ENCODE results near the gene HLA-DQB1. TPM values are rescaled to one million over a fixed set of nuclear protein-coding genes. Genes with fewer than 3 reads are reported as not detected.
"Not testable (repeated sequence)": the region's sequence is repeated elsewhere in the genome, so short reads cannot be mapped to it uniquely, and the experiment has no call there.

The HLA-DQB1 gene
- 3.9 TPM for total RNA-seq
- long read RNA-seq, partial matches to known transcripts: 2 of 4 reads
- long read RNA-seq, other reads (novel, unspliced or antisense): 0 of 4 reads

DNA sequence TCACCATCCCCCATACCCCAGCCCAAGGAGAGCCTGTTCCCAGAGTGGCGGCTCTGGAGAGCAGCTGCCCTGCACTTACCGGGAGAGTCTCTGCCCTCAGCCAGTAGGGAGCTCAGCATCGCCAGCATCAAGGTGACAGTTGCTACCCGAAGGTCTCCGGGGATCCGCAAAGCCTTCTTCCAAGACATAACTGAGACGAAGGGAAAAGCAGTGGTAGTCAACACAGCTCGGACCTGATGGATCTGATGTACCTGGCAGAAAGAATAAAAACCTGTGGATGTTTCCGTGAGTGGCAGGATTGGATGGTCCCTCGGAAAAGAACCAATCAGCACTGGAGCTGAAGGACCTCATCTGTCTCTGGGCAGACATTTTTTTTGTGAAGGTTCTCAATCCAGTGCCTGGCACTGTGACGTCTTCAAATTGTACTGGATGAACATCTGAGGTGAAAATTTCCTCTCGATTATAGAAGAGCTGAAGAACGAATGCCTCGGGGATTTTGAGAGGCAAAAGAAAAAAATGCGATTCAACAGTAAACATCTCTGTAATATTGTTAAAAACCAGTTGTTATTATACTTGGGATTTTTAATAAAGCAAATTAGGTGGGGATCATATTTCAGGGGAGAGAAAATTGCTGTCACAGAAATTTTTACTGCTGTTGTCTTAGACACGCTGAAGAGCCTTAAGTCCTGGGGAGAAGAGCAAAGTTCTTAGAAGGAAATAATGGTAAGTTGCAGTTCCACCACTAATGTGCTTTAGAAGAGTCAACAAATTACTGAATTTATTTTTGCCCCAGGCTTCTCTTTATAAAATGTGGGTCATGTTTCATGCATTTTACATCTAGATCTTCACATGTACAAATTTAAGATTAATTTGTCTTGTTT is at the start of gene HLA-DQB1:
Gene HLA-DQB1 (minus strand): TSS at position 238 of the 881 bp plus-strand sequence. CDS start 50 bp downstream, at position 188.
- intact Hi-C loops (cut with DNase I): no loop called here
- DNase-seq (ENCODE audit: missing footprints) (no peak), ATAC-seq (peak; percentile 57)

DNA sequence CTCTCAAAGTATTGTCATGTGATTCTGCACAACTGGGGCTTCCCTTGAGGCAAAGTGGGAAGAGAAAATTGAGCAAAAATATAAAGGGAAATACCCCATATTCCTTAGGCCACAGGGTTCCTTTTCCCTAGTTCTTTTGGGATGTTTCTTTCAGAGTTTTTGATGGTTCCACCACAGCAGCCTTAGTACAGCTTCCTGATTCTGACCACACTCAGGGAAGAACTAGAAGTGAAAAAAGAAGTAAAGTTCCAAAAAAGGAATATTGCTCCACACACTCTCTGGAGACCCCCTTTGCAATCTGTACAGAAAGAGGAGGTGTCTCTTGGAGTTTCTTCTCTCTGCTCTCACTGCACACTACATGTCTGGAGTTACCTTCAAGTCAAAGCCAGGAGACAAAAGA is 46.8 kb upstream of the HLA-DQB1 start:
- intact Hi-C loops (cut with DNase I): no loop called here
- ATAC-seq (no peak), DNase-seq (ENCODE audit: missing footprints) (no peak)

DNA sequence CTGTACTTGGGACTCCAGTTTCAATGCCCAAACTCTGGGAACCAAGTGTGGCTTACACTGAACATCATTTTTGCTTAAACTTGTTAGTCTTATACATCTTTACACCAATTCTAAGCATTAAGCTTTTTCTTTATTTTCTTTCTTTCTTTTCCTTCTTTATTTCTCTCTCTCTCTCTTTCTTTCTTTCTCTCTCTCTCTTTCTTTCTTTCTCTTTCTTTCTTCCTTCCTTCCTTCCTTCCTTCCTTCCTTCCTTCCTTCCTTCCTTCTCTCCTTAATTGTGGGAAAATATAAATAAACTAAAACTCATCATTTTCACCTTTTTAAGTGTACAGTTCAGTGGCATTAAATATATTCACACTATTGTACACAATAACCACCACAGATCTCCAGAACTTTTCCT is 43.2 kb upstream of the HLA-DQB1 start:
- no peak for DNase-seq (ENCODE audit: missing footprints)
- ATAC-seq: no peak
- intact Hi-C loops (cut with DNase I): no loop called here

DNA sequence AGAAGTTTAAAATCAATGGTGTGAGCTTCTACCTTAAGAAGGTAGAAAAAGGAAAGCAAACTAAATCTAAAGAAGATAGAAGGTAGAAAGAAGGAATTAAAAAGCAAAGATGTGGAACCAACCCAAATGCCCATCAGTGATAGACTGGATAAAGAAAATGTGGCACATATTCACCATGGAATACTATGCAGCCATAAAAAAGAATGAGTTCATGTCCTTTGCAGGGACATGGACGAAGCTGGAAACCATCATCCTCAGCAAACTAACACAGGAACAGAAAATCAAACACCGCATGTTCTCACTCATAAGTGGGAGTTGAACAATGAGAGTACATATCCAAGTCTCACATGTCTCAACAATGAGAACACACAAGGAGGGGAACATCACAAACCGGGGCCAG is 38.7 kb upstream of the HLA-DQB1 start:
- ATAC-seq; intact Hi-C loops (cut with DNase I); DNase-seq (ENCODE audit: missing footprints): not testable (repeated sequence)

DNA sequence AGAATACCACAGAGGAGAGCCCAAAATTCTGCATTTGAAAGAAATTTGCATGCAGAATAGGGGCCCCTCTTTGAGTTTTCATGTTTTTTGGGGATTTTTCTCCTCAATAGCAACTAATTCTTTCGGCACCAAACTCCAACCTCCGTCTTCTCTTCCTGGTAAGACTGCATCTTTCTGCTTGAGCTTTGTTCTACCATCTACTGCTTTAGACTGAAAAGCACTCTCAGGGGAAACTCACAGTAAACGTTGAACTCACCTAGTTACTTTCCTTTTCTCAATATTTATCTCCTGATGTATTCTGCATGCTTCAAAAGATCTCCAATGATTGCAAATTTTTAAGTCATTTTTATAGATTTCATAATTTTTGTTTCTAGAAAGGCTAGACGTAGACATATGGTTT is 36.9 kb upstream of the HLA-DQB1 start:
- ATAC-seq: no peak
- intact Hi-C loops (cut with DNase I): no loop called here

DNA sequence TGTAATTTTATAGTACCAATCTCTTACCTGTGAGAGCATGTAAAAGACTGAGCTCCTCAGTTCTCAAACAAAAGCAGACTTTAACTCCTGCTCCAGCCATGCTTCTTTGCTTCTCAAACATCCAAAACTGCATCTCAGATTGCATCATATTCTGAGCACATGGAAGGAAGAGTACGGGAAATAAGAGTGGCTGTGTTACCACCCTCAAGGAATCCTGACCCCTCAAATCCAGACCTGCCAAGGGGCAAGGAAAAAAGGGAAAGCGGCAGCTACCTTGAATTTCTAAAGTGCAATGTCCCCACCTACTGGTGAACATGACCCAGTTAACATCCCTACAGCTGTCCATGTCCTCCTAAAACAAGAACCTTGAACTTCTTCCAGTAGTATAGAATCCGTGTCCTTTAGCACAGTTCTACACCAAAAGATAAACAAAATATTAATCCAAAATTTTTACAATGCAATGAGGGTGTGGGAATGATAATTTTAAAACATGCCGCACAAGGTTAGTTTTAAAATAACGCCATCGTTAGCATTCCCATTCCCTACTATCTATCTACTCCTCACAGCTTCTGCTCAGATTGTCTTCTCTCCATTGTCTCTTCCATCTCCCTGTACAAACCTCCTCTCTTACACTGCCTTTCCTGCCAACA is 34.1 kb upstream of the HLA-DQB1 start:
- ATAC-seq: peak; percentile 68
- no peak for DNase-seq (ENCODE audit: missing footprints)
- intact Hi-C loops (cut with DNase I): loop anchor here (1.0 kb wide), 2 partner anchors 268 to 287 kb away; no protein-coding TSS in a partner anchor

More for the DNA sequence above, 36.9 kb upstream of the HLA-DQB1 start:
- no peak for DNase-seq (ENCODE audit: missing footprints)

DNA sequence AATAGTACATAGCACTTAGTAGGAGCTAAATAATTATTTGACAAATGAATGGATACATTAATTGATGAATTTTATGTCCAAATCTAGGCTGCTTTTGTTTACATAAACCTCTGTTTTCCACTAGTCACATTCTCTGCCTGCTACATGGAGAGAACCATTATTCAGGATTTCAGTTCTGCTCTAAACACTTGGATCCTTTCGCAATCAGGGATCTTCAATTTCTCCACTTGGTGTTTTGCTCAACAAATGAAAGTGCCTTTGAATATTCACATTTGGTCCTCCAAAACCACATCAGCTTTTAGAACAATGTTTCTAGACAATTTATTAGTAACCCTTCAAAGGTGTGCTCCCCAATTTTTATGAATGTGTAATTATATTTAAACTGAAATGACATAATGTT is 30.6 kb upstream of the HLA-DQB1 start:
- DNase-seq (ENCODE audit: missing footprints): no peak
- intact Hi-C loops (cut with DNase I): no loop called here
- ATAC-seq: no peak

DNA sequence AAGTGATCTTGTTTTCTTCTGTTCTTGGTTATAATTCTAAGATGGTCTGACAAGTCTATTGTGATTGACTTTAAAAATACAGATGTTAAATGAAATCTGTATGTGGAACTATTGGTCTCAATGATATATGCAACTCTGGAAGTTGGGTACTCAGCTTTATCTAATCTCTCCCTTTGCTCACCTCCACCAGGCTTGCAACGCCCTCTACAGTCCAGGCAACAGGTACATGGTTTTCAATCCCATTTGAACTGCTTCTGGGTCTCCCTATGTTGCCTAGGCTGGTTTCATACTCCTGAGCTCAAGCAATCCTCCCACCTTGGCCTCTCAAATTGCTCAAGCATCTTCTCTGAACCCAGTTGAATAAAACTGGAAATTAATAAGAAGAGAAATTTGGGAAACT is 25.6 kb upstream of the HLA-DQB1 start:
- intact Hi-C loops (cut with DNase I): no loop called here
- no peak for ATAC-seq
- DNase-seq (ENCODE audit: missing footprints): no peak

DNA sequence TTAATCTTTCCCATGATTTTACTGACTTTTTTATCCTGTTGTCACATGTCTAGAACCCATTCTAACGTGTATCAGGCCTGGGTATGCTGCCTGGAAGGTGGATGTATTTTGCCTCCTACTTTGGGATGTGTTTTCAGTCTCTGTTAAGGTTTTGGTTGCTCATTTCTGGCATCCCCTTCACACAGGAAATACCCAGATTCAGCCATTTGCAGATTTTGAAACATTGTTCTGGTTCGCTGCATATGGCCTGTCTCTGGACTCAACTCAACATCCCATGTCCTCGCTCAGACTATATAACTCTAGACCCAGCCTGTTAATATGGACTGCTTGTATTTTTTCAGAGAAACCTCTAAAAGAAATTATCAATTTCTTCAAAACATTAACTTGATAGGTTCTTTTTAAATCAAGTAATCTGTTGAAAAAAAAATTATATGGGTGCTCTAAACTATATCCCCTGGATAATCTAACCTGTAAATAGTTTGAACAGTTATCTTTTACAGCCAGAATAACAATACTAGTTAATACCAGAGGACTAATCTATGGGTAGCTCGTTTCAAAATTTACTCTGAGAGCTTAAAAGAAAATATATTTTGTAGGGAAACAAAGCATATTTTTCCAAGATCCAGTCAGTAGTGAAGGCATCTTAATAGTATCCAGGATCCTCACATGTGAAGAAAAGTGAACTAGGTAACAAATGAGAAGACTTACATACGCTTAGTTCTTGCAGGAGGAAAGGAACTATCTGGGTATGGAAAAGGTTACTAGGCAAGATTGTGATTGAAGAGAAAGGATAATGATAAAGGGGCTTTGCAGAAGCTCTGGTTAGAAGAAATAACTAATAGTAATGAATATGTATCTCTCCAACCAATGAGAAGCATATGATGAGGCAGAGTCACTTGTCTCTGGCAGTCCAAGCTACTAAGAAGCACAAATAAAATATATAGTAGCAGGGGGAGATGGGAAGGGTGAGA is 23.4 kb upstream of the HLA-DQB1 start:
- DNase-seq (ENCODE audit: missing footprints) (no peak), ATAC-seq (no peak)
- intact Hi-C loops (cut with DNase I): no loop called here

DNA sequence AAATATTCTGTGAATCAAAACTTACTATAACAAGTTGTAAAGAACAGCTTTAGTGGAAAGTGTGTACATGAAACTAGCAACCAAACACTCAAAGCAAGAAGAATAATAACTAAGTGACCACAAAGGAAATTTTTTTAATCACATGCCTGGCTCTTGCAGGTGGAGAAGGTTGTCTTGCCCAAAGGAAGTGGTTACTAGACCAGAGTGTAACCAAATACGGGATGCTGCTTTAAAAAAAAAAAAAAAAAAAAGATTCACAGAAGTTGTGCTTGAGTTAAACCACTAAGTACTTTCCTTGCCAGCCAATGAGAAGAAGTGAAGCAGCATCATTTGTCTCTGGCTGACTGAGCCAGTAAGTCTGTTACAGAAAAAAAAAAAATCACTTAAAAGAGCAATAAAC is 19.1 kb upstream of the HLA-DQB1 start:
- intact Hi-C loops (cut with DNase I): no loop called here
- DNase-seq (ENCODE audit: missing footprints): no peak
- ATAC-seq: no peak

DNA sequence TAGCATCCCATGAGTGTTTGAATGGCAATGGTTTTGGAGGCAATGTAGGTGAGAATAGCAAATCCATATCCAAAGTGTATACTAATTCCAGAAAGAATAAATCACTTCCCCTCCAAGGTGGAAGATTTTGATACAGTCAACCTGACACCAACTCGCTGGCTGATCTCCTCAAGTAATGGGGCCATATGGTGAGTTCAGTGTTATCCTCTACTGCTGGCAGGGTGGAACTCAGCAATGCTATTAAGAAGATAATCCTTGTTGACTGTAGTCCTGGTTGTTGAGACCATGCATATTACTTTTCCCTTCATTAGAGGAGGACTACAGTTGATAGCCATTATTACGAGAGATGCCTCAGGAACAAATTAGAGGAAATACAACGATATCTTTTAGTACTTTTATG is 17.8 kb upstream of the HLA-DQB1 start:
- no peak for ATAC-seq

DNA sequence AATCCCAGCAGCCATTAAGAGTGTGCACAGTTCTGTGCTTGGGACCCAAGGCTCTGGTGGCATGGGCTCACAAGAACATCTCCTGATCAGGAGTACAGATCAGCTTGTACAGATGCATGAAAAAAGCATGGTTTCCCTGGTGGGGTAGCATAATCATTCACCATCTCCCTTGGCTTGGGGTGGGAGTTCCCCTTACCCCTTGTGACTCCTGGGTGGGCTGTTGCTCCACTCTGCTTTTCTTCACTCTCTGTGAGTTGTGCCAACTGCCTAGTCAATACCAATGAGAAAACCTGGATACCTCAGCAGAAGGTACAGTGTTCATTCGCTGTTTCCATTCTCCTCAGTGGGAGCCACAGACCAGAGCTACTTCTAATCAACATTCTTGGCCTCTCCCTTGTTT is 13.6 kb upstream of the HLA-DQB1 start:
- ATAC-seq: no peak
- intact Hi-C loops (cut with DNase I): no loop called here
- no peak for DNase-seq (ENCODE audit: missing footprints)

More for the DNA sequence above, 17.8 kb upstream of the HLA-DQB1 start:
- intact Hi-C loops (cut with DNase I): no loop called here
- DNase-seq (ENCODE audit: missing footprints): no peak

DNA sequence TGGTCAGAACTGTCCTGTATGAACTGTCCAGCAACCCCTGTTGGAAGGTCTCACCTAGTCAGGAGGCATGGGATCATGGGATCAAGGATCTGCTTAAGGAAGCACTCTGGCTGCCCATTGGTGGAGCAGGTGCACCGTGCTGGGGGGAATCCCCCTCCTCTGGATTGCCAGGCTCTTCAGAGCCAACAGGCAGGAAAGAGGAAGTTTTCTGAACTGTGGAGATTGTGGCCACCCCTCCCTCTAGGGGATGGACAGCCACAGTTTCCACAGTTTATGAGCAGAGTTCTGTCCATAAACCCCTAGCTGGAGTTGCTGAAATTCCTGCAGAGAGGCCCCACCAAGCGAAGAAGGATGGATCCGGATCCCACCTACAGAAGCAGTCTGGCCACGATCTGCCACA is 13.0 kb upstream of the HLA-DQB1 start:
- ATAC-seq (no peak), DNase-seq (ENCODE audit: missing footprints) (no peak)
- intact Hi-C loops (cut with DNase I): no loop called here

DNA sequence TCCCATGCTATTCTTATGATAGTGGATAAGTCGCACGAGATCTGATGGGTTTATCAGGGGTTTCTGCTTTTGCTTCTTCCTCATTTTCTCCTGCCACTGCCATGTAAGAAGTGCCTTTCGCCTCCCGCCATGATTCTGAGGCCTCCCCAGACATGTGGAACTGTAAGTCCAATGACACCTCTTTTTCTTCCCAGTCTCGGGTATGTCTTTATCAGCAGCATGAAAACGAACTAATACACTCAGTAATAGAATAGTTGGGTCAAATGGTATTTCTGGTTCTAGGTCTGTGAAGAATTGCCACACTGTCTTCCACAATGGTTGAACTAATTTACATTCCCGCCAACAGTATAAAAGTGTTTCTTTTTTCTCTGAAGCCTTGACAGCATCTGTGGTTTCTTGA is 7.7 kb upstream of the HLA-DQB1 start:
- DNase-seq (ENCODE audit: missing footprints); intact Hi-C loops (cut with DNase I); ATAC-seq: not testable (repeated sequence)

DNA sequence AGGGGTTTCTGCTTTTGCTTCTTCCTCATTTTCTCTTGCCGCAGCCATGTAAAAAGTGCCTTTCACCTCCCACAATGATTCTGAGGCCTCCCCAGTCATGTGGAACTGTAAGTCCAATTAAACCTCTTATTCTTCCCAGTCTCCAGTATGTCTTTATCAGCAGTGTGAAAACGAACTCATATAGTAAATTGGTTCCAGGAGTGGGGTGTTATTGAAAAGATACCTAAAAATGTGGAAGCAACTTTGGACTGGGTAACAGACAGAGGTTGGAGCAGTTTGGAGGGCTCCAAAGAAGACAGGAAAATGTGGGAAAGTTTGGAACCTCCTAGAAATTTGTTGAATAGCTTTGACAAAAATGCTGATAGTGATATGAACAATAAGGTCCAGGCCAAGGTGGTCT is 5.5 kb upstream of the HLA-DQB1 start:
- intact Hi-C loops (cut with DNase I); ATAC-seq; DNase-seq (ENCODE audit: missing footprints): not testable (repeated sequence)

DNA sequence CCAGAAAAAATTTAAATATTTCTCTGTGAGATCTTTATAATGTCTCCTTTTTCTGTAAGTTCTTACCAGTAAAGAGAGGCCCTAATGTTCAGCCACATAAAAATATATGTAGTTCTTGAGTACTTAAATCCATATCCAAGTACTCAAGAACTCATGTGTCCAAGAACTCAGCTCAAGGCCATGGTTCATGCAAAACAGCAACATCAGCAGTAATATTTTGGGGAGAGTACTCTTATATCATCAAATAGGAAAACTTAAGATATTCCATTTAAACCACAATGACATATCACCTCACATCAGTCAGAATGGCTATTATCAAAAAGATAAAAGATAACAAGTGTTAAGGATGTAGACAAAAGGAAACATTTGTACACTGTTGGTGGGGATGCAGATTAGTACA is 3.4 kb upstream of the HLA-DQB1 start:
- no peak for DNase-seq (ENCODE audit: missing footprints)
- intact Hi-C loops (cut with DNase I): no loop called here
- no peak for ATAC-seq

DNA sequence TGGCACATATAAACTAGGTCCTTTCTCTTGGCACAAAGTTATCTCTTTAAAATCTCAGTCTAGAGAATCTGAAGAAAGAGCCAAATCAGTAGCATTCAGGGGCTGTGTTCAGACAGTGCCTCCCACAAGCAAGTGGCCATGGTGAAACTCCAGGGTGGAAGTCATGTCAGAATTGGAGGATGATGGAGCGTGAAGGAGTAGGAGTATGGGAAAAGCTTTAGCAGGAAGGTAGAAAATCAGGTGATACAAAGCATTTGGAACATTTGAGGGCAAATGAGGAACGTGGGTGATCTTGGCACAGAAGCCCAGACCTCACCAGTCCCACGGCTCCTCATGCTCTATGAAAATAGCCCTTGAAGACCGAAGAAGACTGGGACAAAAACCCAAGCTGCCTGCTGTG is 2.8 kb upstream of the HLA-DQB1 start:
- DNase-seq (ENCODE audit: missing footprints) (no peak), ATAC-seq (no peak)
- intact Hi-C loops (cut with DNase I): no loop called here

DNA sequence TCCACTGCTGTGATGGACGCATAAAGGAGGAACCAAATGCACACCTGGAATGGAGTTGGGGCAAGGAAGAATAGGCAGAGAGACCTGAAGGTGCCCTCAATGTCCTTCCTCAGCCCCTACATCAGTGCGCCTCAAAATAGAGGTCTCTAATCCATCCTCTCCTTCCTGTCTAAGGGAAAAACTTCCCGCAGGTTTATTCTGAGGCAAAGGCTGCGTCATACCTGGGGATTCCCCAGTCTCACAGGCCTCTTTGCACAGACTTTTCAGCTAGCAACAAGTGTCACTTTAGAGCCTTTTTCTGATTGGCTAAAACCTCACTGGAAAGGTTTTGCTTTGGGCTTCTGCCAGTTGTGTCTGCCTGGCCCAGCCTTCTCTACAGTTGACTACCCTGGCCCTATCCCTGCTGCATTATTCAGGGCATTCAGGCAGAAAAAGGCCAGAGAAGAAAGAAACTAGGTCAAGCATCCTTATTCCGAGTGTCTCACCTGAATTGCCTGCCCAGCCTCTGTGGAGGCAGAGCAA is 1.8 kb upstream of the HLA-DQB1 start:
- peak; percentile 52 for ATAC-seq
- DNase-seq (ENCODE audit: missing footprints): no peak
- intact Hi-C loops (cut with DNase I): no loop called here

DNA sequence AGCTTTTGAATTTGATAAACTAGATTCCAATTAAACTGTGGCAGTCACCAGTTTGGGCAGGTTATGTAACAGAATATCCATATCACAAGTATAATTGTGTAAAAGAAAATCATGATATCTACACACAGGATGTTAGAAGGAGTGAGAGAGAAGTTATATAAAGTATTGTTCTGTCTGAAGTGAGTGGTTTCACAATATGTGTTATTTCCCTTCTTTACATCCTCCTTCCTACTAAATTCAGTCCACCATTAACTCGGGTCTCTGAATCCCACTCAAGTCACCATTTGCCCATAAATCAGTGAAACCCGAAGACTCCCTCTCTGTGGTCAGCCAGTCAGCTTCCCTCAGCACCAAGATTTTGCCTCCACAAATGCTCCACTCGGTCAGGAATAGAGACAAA is 796 bp downstream of the HLA-DQB1 start:
- intact Hi-C loops (cut with DNase I): no loop called here
- ATAC-seq: no peak

More for the DNA sequence above, 796 bp downstream of the HLA-DQB1 start:
- DNase-seq (ENCODE audit: missing footprints): no peak
